ENCODE measurements around the gene ANGPT4. TPM values are rescaled to one million over a fixed set of nuclear protein-coding genes. Genes with fewer than 3 reads are reported as not detected.

The ANGPT4 gene
- polyA plus RNA-seq, 1 of the 3 experiments (the other 2 are of a cell fraction), result not detected

GRCh38 chr20:924639-925038, 8.5 kb upstream of the ANGPT4 start:
- Histone ChIP-seq H3K79me2 (ENCODE audit: insufficient read depth) (no peaks in the 10 kb centered on the region), H3K9me3 (no peaks in the 10 kb centered on the region), H4K20me1 (ENCODE audit: insufficient read depth) (no peaks in the 10 kb centered on the region), H3K4me3 (ENCODE audit: low read depth in 2 of 2, low read length in 1 of 2) (no peak overlapping the region), H3K27me3 (ENCODE audit: insufficient read depth) (no peaks in the 10 kb centered on the region), H3K27ac (ENCODE audit: low read depth in 2 of 2, low read length in 1 of 2) (no peak overlapping the region), H2AFZ (ENCODE audit: low read depth) (no peak overlapping the region), H3K36me3 (replicated peaks in 1 of 2; ENCODE audit: control insufficient read depth in 1 of 2, insufficient read depth in 2 of 2, low read length in 1 of 2) (no peaks in the 10 kb centered on the region), H3F3A (replicated peaks; ENCODE audit: insufficient read depth) (no peaks in the 10 kb centered on the region), H3K9ac (no peak overlapping the region), H3K9me2 (no peaks in the 10 kb centered on the region), H3K4me1 (ENCODE audit: control insufficient read depth in 1 of 2, insufficient read depth in 2 of 2, low read depth in 1 of 2, low read length in 1 of 2) (no peaks in the 10 kb centered on the region), H3K4me2 (no peak overlapping the region)
- ChIA-PET POLR2A (no interaction called here), CTCF (no interaction called here)
- TF ChIP-seq POLR2AphosphoS5 (IDR thresholded peaks at IDR 0.05; ENCODE audit: low read depth, low read length) (no peak), EZH2phosphoT487 (IDR thresholded peaks at IDR 0.05; ENCODE audit: borderline replicate concordance, low read depth) (no peak), GABPA (IDR thresholded peaks at IDR 0.05; ENCODE audit: low read depth) (no peak), REST (IDR thresholded peaks at IDR 0.05; ENCODE audit: low read depth, low read length) (no peak), MXI1 (IDR thresholded peaks at IDR 0.05; ENCODE audit: low read depth, low read length) (no peak), NFIC (IDR thresholded peaks at IDR 0.05; ENCODE audit: borderline replicate concordance) (no peak), GATA2 (CRISPR knock-in tag; IDR thresholded peaks at IDR 0.05) (no peak), SIN3A (IDR thresholded peaks at IDR 0.05; ENCODE audit: borderline replicate concordance, low read depth, low read length) (no peak), PBX3 (IDR thresholded peaks at IDR 0.05) (no peak), RAD21 (IDR thresholded peaks at IDR 0.05; ENCODE audit: low read length) (no peak), FOXJ3 (CRISPR knock-in tag; IDR thresholded peaks at IDR 0.05) (no peak), CHD2 (IDR thresholded peaks at IDR 0.05; ENCODE audit: low read length, partially characterized antibody) (no peak), RXRA (IDR thresholded peaks at IDR 0.05; ENCODE audit: borderline replicate concordance, low read depth) (no peak), JUND (IDR thresholded peaks at IDR 0.05) (no peak), RCOR1 (IDR thresholded peaks at IDR 0.05; ENCODE audit: low read length) (no peak), EP300 (IDR thresholded peaks at IDR 0.05; ENCODE audit: borderline replicate concordance in 1 of 2, low read depth in 1 of 2, low read length in 1 of 2) (no peak), USF1 (IDR thresholded peaks at IDR 0.05; ENCODE audit: borderline replicate concordance, low read depth) (no peak), MEF2A (IDR thresholded peaks at IDR 0.05; ENCODE audit: borderline replicate concordance, low read depth) (no peak), CTCF (IDR thresholded peaks at IDR 0.05) (no peak), ZBTB33 (IDR thresholded peaks at IDR 0.05; ENCODE audit: borderline replicate concordance, low read depth) (no peak)
- no peak for DNase-seq
